ENCODE data around the gene TRIM40.

- TF ChIP-seq CTCF (IDR thresholded peaks at IDR 0.05) (no peak), POLR2AphosphoS5 (IDR thresholded peaks at IDR 0.05) (no peak)
These were observed 14.2 kb upstream of the TRIM40 start for GRCh38 chr6:30121446-30122366.
